GM21723 (cell line): Measurements from ENCODE around the gene SLC51A.
"Not testable (repeated sequence)": the region's sequence is repeated elsewhere in the genome, so short reads cannot be mapped to it uniquely, and the experiment has no call there.

Source experiments
- ATAC-seq: cut with Tn5 transposase; IDR thresholded peaks from one replicate; pipeline ENCODE4 v1.9.1; 2021; ENCODE audit warnings: mild to moderate bottlenecking, moderate library complexity; ENCODE audit not compliant: unreplicated experiment

The SLC51A gene

GRCh38 chr3:196237203-196237602 is 20.9 kb downstream of the SLC51A start:
- no peak for ATAC-seq

- ATAC-seq, result no peak
Measured at GRCh38 chr3:196238612-196239560, 22.6 kb downstream of the SLC51A start.

GRCh38 chr3:196240424-196240823 is 24.1 kb downstream of the SLC51A start:
- ATAC-seq, result no peak

GRCh38 chr3:196241704-196242103 is 25.4 kb downstream of the SLC51A start:
- ATAC-seq, result no peak

GRCh38 chr3:196244166-196244565 is 27.8 kb downstream of the SLC51A start:
- ATAC-seq, result not testable (repeated sequence)

- ATAC-seq, result no peak
Measured at GRCh38 chr3:196246612-196247308, 30.4 kb downstream of the SLC51A start.

GRCh38 chr3:196251918-196252317 is 35.6 kb downstream of the SLC51A start:
- ATAC-seq, result no peak

- ATAC-seq, result no peak
Measured at GRCh38 chr3:196254376-196255283, 38.3 kb downstream of the SLC51A start.

GRCh38 chr3:196255776-196256175 is 39.4 kb downstream of the SLC51A start:
- ATAC-seq, result no peak

GRCh38 chr3:196260784-196261183 is 44.5 kb downstream of the SLC51A start:
- ATAC-seq, result no peak

- ATAC-seq, result no peak
Measured at GRCh38 chr3:196263819-196264218, 47.5 kb downstream of the SLC51A start.

GRCh38 chr3:196268284-196269163 is 52.2 kb downstream of the SLC51A start:
- no peak for ATAC-seq

- ATAC-seq, result no peak
Measured at GRCh38 chr3:196270499-196270898, 54.2 kb downstream of the SLC51A start.

- no peak for ATAC-seq
Measured at GRCh38 chr3:196272826-196273225, 56.5 kb downstream of the SLC51A start.

- ATAC-seq, result no peak
Measured at GRCh38 chr3:196273655-196274054, 57.3 kb downstream of the SLC51A start.

- peak; percentile 87 for ATAC-seq
Measured at GRCh38 chr3:196274585-196274984, 58.3 kb downstream of the SLC51A start.

GRCh38 chr3:196275126-196275525 is 58.8 kb downstream of the SLC51A start:
- no peak for ATAC-seq

GRCh38 chr3:196280689-196281440 is 64.5 kb downstream of the SLC51A start:
- ATAC-seq, result peak; percentile 73

- ATAC-seq, result no peak
Measured at GRCh38 chr3:196281962-196282361, 65.6 kb downstream of the SLC51A start.
